ENCODE measurements around the gene ZMYND11. TPM values are rescaled to one million over a fixed set of nuclear protein-coding genes. Genes with fewer than 3 reads are reported as not detected.

ZMYND11 gene
- polyA plus RNA-seq, 1 of the 3 experiments (the other 2 are of a cell fraction): 33.1 TPM

DNA sequence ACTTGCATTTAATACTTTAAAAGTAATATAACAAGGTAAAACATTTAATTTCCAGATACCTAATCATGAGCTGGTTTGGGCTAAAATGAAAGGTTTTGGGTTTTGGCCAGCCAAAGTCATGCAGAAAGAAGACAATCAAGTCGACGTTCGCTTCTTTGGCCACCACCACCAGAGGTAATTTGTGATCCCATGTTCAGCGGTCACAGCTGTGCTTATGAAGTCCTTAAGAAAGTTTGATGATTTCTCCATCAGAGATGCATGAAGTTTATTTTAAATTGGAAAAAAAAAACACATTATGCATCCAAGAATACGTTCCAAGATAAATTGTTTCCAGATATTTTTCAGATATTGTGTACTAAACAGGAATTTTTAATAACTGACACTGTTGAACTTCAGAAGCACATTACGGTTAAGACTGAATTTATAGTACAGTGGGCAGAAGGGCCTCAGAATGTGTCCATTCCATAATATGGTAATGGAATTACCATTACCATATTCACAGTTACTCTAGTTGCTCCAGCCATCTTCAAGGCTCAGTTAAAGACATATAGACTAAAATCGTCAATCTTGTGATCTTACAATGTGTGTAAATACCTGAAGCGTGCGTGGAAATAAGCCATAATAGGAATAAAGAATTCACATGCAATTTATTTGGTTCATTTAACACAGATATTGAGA lies 106.8 kb downstream of the ZMYND11 start:
- H4K20me1 ChIP-seq (ENCODE audit: insufficient read depth): no peaks in the 10 kb centered on the region
- CTCF ChIA-PET: interaction anchor here (1.1 to 2.0 kb wide), 5 partner anchors 11 to 547 kb away, joined by 3 to 10 read pairs (median 3); no protein-coding TSS in a partner anchor
- peaks cover 4% of the 10 kb centered on the region for H3F3A ChIP-seq (replicated peaks; ENCODE audit: insufficient read depth)
- no peak overlapping the region for H3K27ac ChIP-seq (ENCODE audit: low read depth in 2 of 2, low read length in 1 of 2)
- POLR2A ChIA-PET: interaction anchor here (0.6 kb wide), 1 partner anchor 31 kb away, joined by 3 read pairs; no protein-coding TSS in a partner anchor
- no peaks in the 10 kb centered on the region; a peak in 1 of 4 replicates for H3K4me1 ChIP-seq (ENCODE audit: control insufficient read depth in 1 of 2, insufficient read depth in 2 of 2, low read depth in 1 of 2, low read length in 1 of 2)
- no peak for DNase-seq
- H3K9me2 ChIP-seq: no peaks in the 10 kb centered on the region
- peaks cover 71 to 77% of the 10 kb centered on the region in 2 experiments for H3K36me3 ChIP-seq (replicated peaks in 1 of 2; ENCODE audit: control insufficient read depth in 1 of 2, insufficient read depth in 2 of 2, low read length in 1 of 2)
- H3K27me3 ChIP-seq (ENCODE audit: insufficient read depth): no peaks in the 10 kb centered on the region
- no peak overlapping the region for H3K4me3 ChIP-seq (ENCODE audit: low read depth in 2 of 2, low read length in 1 of 2)
- H3K9me3 ChIP-seq: no peaks in the 10 kb centered on the region
- TF ChIP-seq EZH2phosphoT487 (IDR thresholded peaks at IDR 0.05; ENCODE audit: borderline replicate concordance, low read depth) (no peak), ZBTB33 (IDR thresholded peaks at IDR 0.05; ENCODE audit: borderline replicate concordance, low read depth) (no peak), TCF12 (IDR thresholded peaks at IDR 0.05) (no peak), TAF1 (IDR thresholded peaks at IDR 0.05; ENCODE audit: borderline replicate concordance, low read depth, low read length) (no peak), FOXJ3 (CRISPR knock-in tag; IDR thresholded peaks at IDR 0.05) (no peak), MXI1 (IDR thresholded peaks at IDR 0.05; ENCODE audit: low read depth, low read length) (no peak), POLR2AphosphoS5 (IDR thresholded peaks at IDR 0.05; ENCODE audit: low read depth, low read length) (no peak), NRF1 (IDR thresholded peaks at IDR 0.05; ENCODE audit: low read depth, low read length) (no peak), REST (IDR thresholded peaks at IDR 0.05; ENCODE audit: low read depth, low read length) (no peak), RAD21 (IDR thresholded peaks at IDR 0.05; ENCODE audit: low read length) (no peak), RFX5 (IDR thresholded peaks at IDR 0.05; ENCODE audit: low read length) (no peak), FOSL2 (IDR thresholded peaks at IDR 0.05; ENCODE audit: borderline replicate concordance, low read depth) (no peak), CHD2 (IDR thresholded peaks at IDR 0.05; ENCODE audit: low read length, partially characterized antibody) (no peak), RCOR1 (IDR thresholded peaks at IDR 0.05; ENCODE audit: low read length) (no peak), JUND (IDR thresholded peaks at IDR 0.05) (no peak), SMC3 (IDR thresholded peaks at IDR 0.05; ENCODE audit: low read depth, low read length) (no peak), ELF1 (IDR thresholded peaks at IDR 0.05) (no peak)
- TF ChIP-seq, protein P1, sequence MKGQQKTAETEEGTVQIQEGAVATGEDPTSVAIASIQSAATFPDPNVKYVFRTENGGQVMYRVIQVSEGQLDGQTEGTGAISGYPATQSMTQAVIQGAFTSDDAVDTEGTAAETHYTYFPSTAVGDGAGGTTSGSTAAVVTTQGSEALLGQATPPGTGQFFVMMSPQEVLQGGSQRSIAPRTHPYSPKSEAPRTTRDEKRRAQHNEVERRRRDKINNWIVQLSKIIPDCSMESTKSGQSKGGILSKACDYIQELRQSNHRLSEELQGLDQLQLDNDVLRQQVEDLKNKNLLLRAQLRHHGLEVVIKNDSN (IDR thresholded peaks at IDR 0.05; ENCODE audit: borderline replicate concordance, low read depth): no peak
- TF ChIP-seq, protein P2, sequence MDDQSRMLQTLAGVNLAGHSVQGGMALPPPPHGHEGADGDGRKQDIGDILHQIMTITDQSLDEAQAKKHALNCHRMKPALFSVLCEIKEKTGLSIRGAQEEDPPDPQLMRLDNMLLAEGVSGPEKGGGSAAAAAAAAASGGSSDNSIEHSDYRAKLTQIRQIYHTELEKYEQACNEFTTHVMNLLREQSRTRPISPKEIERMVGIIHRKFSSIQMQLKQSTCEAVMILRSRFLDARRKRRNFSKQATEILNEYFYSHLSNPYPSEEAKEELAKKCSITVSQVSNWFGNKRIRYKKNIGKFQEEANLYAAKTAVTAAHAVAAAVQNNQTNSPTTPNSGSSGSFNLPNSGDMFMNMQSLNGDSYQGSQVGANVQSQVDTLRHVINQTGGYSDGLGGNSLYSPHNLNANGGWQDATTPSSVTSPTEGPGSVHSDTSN (IDR thresholded peaks at IDR 0.05): no peak
- TF ChIP-seq, protein P3, sequence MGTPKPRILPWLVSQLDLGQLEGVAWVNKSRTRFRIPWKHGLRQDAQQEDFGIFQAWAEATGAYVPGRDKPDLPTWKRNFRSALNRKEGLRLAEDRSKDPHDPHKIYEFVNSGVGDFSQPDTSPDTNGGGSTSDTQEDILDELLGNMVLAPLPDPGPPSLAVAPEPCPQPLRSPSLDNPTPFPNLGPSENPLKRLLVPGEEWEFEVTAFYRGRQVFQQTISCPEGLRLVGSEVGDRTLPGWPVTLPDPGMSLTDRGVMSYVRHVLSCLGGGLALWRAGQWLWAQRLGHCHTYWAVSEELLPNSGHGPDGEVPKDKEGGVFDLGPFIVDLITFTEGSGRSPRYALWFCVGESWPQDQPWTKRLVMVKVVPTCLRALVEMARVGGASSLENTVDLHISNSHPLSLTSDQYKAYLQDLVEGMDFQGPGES (IDR thresholded peaks at IDR 0.05; ENCODE audit: low read depth, low read length): no peak
- H3K79me2 ChIP-seq (ENCODE audit: insufficient read depth): no peaks in the 10 kb centered on the region
- WGBS (ENCODE audit: low lambda C conversion rate): 90% methylated on average over 9 of the region's 9 CpGs
- H3K9ac ChIP-seq: no peak overlapping the region
- no peak overlapping the region for H2AFZ ChIP-seq (ENCODE audit: low read depth)
- H3K4me2 ChIP-seq: no peak overlapping the region

All from SK-N-SH (cell line).